ENCODE data around the gene NGB.

Gene NGB

GRCh38 chr14:77230914-77231313 lies 40.1 kb downstream of the NGB start:
- no peak for DNase-seq (ENCODE audit: low spot score)

- no peak for DNase-seq (ENCODE audit: low spot score)
These were observed 43.0 kb downstream of the NGB start for GRCh38 chr14:77228056-77228455.

GRCh38 chr14:77225892-77226557 lies 45.0 kb downstream of the NGB start:
- no peak for DNase-seq (ENCODE audit: low spot score)

- no peak for DNase-seq (ENCODE audit: low spot score)
These were observed 45.8 kb downstream of the NGB start for GRCh38 chr14:77225254-77225653.

GRCh38 chr14:77224212-77224611 lies 46.8 kb downstream of the NGB start:
- DNase-seq (ENCODE audit: low spot score), result no peak

GRCh38 chr14:77222546-77223225 lies 48.3 kb downstream of the NGB start:
- DNase-seq (ENCODE audit: low spot score), result no peak

- no peak for DNase-seq (ENCODE audit: low spot score)
These were observed 49.6 kb downstream of the NGB start for GRCh38 chr14:77221241-77221871.

- no peak for DNase-seq (ENCODE audit: low spot score)
These were observed 50.6 kb downstream of the NGB start for GRCh38 chr14:77220246-77221017.

GRCh38 chr14:77219591-77219990 lies 51.4 kb downstream of the NGB start:
- no peak for DNase-seq (ENCODE audit: low spot score)

- no peak for DNase-seq (ENCODE audit: low spot score)
These were observed 53.5 kb downstream of the NGB start for GRCh38 chr14:77217551-77217950.

Measured in AG20443 (cell line).